Measurements from ENCODE around the gene DYNC1H1.

The DYNC1H1 gene

GRCh38 chr14:101964297-101965180, at the start of gene DYNC1H1:
DYNC1H1 (plus strand) TSS chr14:101964573; CDS start chr14:101964692, 119 bp downstream.
- Histone ChIP-seq H3K36me3 (replicated peaks) (peaks cover 4% of the 10 kb centered on the region; the same call in 1 of the 2 replicates), H3K9me3 (no peaks in the 10 kb centered on the region), H3K4me3 (peak within 1 kb of the TSS; percentile 98), H3K27me3 (ENCODE audit: low read depth) (no peaks in the 10 kb centered on the region), H3K4me1 (peaks cover 10% of the 10 kb centered on the region; the same call in 1 of the 2 replicates)
- in situ Hi-C loops (cut with MboI; ENCODE audit: low sequenced_read_pairs) = loop anchor here (5.0 to 25.0 kb wide), 3 partner anchors 252 to 548 kb away; partner anchors contain the start of genes ANKRD9 and ZNF839
- peak; percentile 87 to 93 for DNase-seq (ENCODE audit: low spot score in 2 of 2)

- Histone ChIP-seq H3K27me3 (ENCODE audit: low read depth) (no peaks in the 10 kb centered on the region), H3K4me3 (no peak overlapping the region), H3K36me3 (replicated peaks) (peaks cover 14% of the 10 kb centered on the region), H3K4me1 (no peaks in the 10 kb centered on the region), H3K9me3 (no peaks in the 10 kb centered on the region)
- in situ Hi-C loops (cut with MboI; ENCODE audit: low sequenced_read_pairs) = no loop called here
- DNase-seq (ENCODE audit: low spot score in 2 of 2) = no peak
Observed at GRCh38 chr14:101915871-101916815, 48.2 kb upstream of the DYNC1H1 start.

- H3K27me3 ChIP-seq (ENCODE audit: low read depth) = no peaks in the 10 kb centered on the region
- H3K9me3 ChIP-seq = no peaks in the 10 kb centered on the region
- H3K36me3 ChIP-seq (replicated peaks) = peaks cover 17% of the 10 kb centered on the region
- no peak overlapping the region for H3K4me3 ChIP-seq
- no peaks in the 10 kb centered on the region for H3K4me1 ChIP-seq
- in situ Hi-C loops (cut with MboI; ENCODE audit: low sequenced_read_pairs) = no loop called here
- no peak for DNase-seq (ENCODE audit: low spot score in 2 of 2)
Observed at GRCh38 chr14:101916816-101917412, 47.5 kb upstream of the DYNC1H1 start.

DNA sequence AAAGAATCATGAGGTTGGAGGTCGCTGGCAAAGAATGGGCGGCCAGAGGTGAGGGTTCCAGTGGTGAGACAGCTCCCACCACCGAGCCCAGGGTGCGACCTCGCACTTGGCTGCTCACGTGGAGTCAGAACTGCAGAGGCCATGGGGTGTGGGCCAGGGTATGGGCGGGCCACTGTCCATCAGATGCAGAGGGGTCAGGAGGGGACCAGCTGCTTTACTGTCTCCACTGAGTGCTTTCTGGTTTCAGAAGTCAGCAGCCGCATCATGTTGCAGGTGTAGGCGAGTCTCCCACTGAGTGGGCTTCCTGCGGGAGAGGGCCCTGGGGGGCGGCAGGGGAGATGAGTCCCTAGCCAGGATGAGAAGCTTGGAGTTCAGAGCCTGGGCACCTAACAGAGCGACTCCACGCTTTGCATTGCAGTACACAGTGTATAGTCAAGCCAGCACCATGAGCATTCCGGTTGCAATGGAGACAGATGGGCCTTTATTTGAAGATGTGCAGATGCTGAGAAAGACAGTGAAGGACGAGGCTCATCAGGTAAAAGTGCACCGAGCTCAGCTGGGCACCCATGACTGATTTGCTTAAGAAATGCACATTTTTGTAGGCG, 46.9 kb upstream of the DYNC1H1 start:
- Histone ChIP-seq H3K4me1 (no peaks in the 10 kb centered on the region), H3K36me3 (replicated peaks) (peaks cover 14% of the 10 kb centered on the region), H3K9me3 (no peaks in the 10 kb centered on the region), H3K4me3 (no peak overlapping the region), H3K27me3 (ENCODE audit: low read depth) (no peaks in the 10 kb centered on the region)
- in situ Hi-C loops (cut with MboI; ENCODE audit: low sequenced_read_pairs) = no loop called here
- DNase-seq (ENCODE audit: low spot score in 2 of 2) = no peak

DNA sequence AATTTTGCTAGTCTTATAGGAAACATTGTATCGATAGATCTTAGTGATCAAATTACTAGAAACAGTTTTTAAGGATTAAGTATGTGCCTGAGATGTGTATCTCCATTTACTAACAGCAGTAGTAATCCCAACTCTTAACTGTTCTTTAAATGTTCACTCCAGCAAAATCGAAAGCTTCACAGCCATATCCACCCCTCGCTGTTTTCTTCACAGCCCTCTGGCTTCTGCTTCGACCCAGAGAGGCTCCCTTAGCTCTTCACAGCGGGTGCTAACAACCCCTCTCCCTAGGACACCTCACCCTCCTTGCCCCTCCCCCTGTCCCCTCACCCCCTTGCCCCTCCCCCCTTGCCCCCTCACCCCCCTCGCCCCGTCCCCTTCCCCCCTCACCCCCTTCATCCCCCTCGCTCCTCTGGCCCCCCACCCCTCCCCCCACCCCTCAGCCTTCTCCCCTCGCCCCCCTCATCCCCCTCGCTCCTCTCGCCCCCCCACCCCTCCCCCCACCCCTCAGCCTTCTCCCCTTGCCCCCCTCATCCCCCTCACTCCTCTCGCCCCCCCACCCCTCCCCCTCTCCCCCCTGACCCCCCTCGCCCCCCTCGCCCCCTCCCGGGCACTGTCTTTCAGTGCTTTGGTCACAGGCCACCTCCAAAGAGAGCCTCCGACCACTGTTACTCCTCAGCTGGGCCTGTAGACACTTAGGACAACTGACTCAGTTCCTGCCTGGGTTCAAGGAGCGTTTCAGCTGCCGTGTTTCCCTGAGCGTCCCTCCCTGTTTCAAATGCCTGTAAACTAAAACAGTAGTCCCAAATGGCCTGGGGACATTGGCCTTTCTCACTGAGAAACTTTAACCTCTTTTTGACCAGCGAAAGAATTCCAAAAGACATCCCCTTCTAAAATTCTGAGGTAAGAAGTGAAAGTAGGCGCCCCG, 46.0 kb upstream of the DYNC1H1 start:
- H3K9me3 ChIP-seq = no peaks in the 10 kb centered on the region
- H3K27me3 ChIP-seq (ENCODE audit: low read depth) = no peaks in the 10 kb centered on the region
- in situ Hi-C loops (cut with MboI; ENCODE audit: low sequenced_read_pairs) = no loop called here
- DNase-seq (ENCODE audit: low spot score in 2 of 2) = no peak
- no peak overlapping the region for H3K4me3 ChIP-seq
- H3K36me3 ChIP-seq (replicated peaks) = peaks cover 13% of the 10 kb centered on the region
- H3K4me1 ChIP-seq = no peaks in the 10 kb centered on the region

DNA sequence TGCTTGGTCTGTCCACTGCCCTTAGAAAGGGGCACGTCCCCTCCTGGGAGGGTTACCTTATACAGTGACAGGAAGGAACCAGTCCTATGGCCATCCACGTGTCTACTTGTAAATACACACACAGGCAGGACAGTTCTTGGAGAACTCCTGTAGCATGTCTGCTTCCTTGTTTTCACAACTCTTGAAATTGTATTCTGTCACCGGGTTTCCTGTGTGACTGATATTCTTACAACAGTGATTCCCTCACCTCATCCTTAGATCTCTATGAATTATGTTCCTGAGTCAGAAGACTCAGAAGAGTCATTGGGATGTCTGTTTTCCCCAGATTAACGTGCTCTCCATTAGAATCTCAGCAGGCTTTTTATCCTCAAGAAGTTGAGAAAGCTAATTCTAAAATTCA, 44.1 kb upstream of the DYNC1H1 start:
- in situ Hi-C loops (cut with MboI; ENCODE audit: low sequenced_read_pairs) = no loop called here
- Histone ChIP-seq H3K4me1 (peaks cover 6% of the 10 kb centered on the region), H3K27me3 (ENCODE audit: low read depth) (no peaks in the 10 kb centered on the region), H3K4me3 (no peak overlapping the region), H3K36me3 (replicated peaks) (peaks cover 6% of the 10 kb centered on the region), H3K9me3 (no peaks in the 10 kb centered on the region)
- no peak for DNase-seq (ENCODE audit: low spot score in 2 of 2)

DNA sequence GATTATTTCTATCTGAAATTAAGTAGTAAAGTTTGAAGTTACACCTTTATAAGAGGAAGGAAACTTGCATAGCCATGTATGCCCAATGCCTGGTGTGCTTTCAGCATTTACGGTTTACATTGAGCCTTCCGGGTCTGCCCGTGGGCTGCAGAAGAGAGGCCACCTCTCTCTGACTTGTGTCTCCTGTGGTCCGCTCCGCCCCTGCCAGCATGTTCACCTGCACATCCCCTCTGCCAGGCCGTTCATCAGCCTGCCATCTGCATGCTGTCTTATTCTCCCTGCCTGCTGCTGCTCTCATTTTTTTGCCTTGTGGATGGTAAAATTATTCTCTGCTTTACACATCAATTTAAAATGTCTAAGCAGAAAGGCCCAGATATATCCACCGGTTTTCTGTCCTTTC, 41.5 kb upstream of the DYNC1H1 start:
- in situ Hi-C loops (cut with MboI; ENCODE audit: low sequenced_read_pairs) = no loop called here
- peaks cover 6% of the 10 kb centered on the region for H3K36me3 ChIP-seq (replicated peaks)
- H3K4me1 ChIP-seq = peaks cover 6% of the 10 kb centered on the region
- no peak overlapping the region for H3K4me3 ChIP-seq
- DNase-seq (ENCODE audit: low spot score in 2 of 2) = no peak
- no peaks in the 10 kb centered on the region for H3K9me3 ChIP-seq
- no peaks in the 10 kb centered on the region for H3K27me3 ChIP-seq (ENCODE audit: low read depth)

- Histone ChIP-seq H3K4me1 (peaks cover 6% of the 10 kb centered on the region), H3K27me3 (ENCODE audit: low read depth) (no peaks in the 10 kb centered on the region), H3K36me3 (replicated peaks) (peaks cover 6% of the 10 kb centered on the region; the same call in 1 of the 2 replicates), H3K4me3 (no peak overlapping the region), H3K9me3 (no peaks in the 10 kb centered on the region)
- DNase-seq (ENCODE audit: low spot score in 2 of 2) = no peak
- in situ Hi-C loops (cut with MboI; ENCODE audit: low sequenced_read_pairs) = no loop called here
Observed at GRCh38 chr14:101925152-101925551, 39.2 kb upstream of the DYNC1H1 start.

DNA sequence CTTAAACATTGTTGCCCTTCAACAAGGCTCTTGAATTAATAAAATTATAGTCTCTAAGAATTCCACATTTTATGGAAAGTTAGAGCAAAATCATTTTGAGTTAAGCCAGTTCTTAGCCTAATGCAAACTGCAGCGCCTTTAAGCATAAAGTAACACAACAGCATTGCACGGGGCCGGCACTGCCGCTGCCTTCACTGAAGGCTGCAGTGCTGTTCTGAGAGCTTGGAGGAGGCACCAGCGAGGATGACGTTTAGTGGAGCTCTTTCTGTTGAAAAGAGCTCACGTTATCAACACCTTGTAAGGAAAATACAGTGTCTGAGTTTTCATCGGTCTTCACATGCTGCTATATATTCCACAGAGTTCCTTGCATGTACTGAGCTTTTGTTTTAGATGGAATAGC, 38.3 kb upstream of the DYNC1H1 start:
- in situ Hi-C loops (cut with MboI; ENCODE audit: low sequenced_read_pairs) = no loop called here

DNA sequence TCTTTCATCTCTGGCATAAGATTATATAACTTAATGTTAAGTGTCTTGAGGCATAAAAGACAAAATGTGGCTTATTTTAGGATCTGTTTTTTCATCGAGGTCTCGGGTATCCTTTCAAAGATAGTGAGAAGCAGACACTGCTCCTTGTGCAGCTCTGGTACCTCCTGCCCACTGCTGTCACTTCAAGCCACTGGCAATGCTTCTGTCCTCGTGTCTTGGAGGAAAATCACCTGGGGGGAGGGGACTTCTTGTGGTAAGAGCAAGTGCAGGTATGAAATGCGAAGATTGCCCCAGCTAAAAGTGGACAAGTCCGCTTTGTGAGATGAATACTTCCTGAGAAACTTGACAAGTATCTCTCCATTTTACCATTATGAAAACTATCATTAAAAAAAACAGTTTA, 37.8 kb upstream of the DYNC1H1 start:
- H3K36me3 ChIP-seq (replicated peaks) = peaks cover 5% of the 10 kb centered on the region; the same call in 1 of the 2 replicates
- no peak for DNase-seq (ENCODE audit: low spot score in 2 of 2)
- H3K9me3 ChIP-seq = no peaks in the 10 kb centered on the region
- no peak overlapping the region for H3K4me3 ChIP-seq
- no peaks in the 10 kb centered on the region for H3K27me3 ChIP-seq (ENCODE audit: low read depth)
- in situ Hi-C loops (cut with MboI; ENCODE audit: low sequenced_read_pairs) = no loop called here
- H3K4me1 ChIP-seq = peaks cover 6% of the 10 kb centered on the region

More for the DNA sequence above, 38.3 kb upstream of the DYNC1H1 start:
- Histone ChIP-seq H3K4me3 (no peak overlapping the region), H3K36me3 (replicated peaks) (peaks cover 6% of the 10 kb centered on the region; the same call in 1 of the 2 replicates), H3K9me3 (no peaks in the 10 kb centered on the region), H3K4me1 (peaks cover 6% of the 10 kb centered on the region), H3K27me3 (ENCODE audit: low read depth) (no peaks in the 10 kb centered on the region)
- no peak for DNase-seq (ENCODE audit: low spot score in 2 of 2)

DNA sequence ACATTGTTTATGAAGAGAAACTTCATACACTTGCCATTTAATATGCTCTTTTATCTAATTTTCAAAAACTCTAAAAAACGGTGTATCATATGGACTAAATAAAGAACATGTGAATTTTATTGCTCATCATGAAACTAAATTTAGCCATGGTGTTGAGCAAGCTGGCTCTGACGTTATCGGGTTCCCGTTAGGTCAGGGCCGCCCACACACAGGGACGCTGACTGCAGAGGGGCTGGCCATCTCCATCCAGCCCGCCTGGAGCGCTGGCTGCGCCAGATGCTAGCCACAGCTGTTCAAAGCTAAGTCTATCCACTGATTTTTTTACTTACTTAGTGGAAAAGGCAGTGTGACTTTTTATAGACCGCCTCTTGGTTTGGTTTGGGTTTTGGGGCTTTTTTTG, 36.5 kb upstream of the DYNC1H1 start:
- DNase-seq (ENCODE audit: low spot score in 2 of 2) = no peak
- H3K4me1 ChIP-seq = peaks cover 6% of the 10 kb centered on the region
- H3K36me3 ChIP-seq (replicated peaks) = 0 out of 2 replicates have a peak, but pooled peaks cover 3% of the 10 kb centered on the region
- H3K9me3 ChIP-seq = no peaks in the 10 kb centered on the region
- in situ Hi-C loops (cut with MboI; ENCODE audit: low sequenced_read_pairs) = no loop called here
- H3K27me3 ChIP-seq (ENCODE audit: low read depth) = no peaks in the 10 kb centered on the region
- H3K4me3 ChIP-seq = no peak overlapping the region

DNA sequence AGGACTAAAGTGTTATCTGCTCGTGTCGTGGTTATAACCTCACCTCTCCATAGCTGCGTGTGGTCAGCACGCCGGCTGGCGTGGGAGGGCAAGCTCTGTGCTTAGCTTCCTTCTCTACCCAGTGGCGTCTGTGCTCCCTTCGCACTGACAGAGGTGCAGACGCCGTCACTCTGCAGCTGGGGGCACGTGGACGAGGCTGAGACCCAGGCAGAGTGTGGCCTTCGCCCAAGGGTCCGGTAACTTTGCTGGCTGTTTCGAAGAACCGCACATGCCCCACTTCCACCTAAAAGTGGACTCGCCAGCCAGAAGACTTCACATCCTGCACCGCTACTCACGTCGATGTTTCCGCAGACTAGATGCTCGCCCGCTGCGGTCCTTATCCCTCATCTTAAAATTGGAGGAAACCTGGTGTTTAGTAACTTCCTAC, 35.9 kb upstream of the DYNC1H1 start:
- H3K4me1 ChIP-seq = peaks cover 6% of the 10 kb centered on the region
- H3K4me3 ChIP-seq = no peak overlapping the region
- no peaks in the 10 kb centered on the region for H3K9me3 ChIP-seq
- H3K36me3 ChIP-seq (replicated peaks) = 0 out of 2 replicates have a peak, but pooled peaks cover 3% of the 10 kb centered on the region
- H3K27me3 ChIP-seq (ENCODE audit: low read depth) = no peaks in the 10 kb centered on the region
- in situ Hi-C loops (cut with MboI; ENCODE audit: low sequenced_read_pairs) = no loop called here
- DNase-seq (ENCODE audit: low spot score in 2 of 2) = no peak

All from HAP-1 (cell line).